H1 (cell line): Measurements from ENCODE around the gene KCNMB4. TPM values are rescaled to one million over a fixed set of nuclear protein-coding genes. Genes with fewer than 3 reads are reported as not detected.

Experiments used
- CTCF ChIA-PET: fragments of 300-600 bp; sonication (Branson Sonifier 250); formaldehyde crosslinking; loops from one replicate; lab custom pipeline; 2021; ENCODE audit not compliant: partially characterized antibody; lab: Charles Lee
- POLR2A ChIA-PET: fragments of 300-600 bp; sonication (Branson Sonifier 250); formaldehyde crosslinking; loops from one replicate; lab custom pipeline; 2021; ENCODE audit warnings: inconsistent platforms; ENCODE audit not compliant: partially characterized antibody; lab: Charles Lee
- DNase-seq, 2 experiments: peaks; one replicate each; pipeline versions ENCODE4 v3.0.0 to v3.0.0-alpha.2; 2010 to 2022; ENCODE audit warnings: low spot score in 2 of 2, low read depth in 1 of 2, mixed read lengths in 1 of 2
- FAIRE-seq: peaks from 2 replicates; lab custom pipeline; 2011; peaks lifted over from hg19 to GRCh38; lab: Jason Lieb, UNC
- H2AFZ ChIP-seq: 2 replicates; pipeline ENCODE4 v1.8.1; 2012; ENCODE audit warnings: low read length, inconsistent platforms
- H2AK5ac ChIP-seq: 2 replicates; pipeline ENCODE4 v1.6.1; 2013; ENCODE audit warnings: low read depth, low read length
- H2BK120ac ChIP-seq: replicated peaks from 2 replicates; pipeline ENCODE3; 2013; ENCODE audit warnings: low read depth, low read length, inconsistent platforms
- H2BK12ac ChIP-seq: 2 replicates; pipeline ENCODE4 v1.6.1; 2013; ENCODE audit warnings: low read depth, low read length
- H2BK15ac ChIP-seq: 2 replicates; pipeline ENCODE4 v1.6.1; 2013; ENCODE audit warnings: low read length
- H2BK20ac ChIP-seq: 2 replicates; pipeline ENCODE4 v1.6.1; 2013; ENCODE audit warnings: low read length
- H2BK5ac ChIP-seq: 2 replicates; pipeline ENCODE4 v1.6.1; 2013; ENCODE audit warnings: low read depth, low read length
- H3K14ac ChIP-seq: 2 replicates; pipeline ENCODE4 v1.6.1; 2013; ENCODE audit warnings: inconsistent platforms; ENCODE audit not compliant: insufficient read length
- H3K18ac ChIP-seq: 2 replicates; pipeline ENCODE4 v1.6.1; 2013; ENCODE audit warnings: low read length; ENCODE audit errors: extremely low read depth
- H3K23ac ChIP-seq: 2 replicates; pipeline ENCODE4 v1.6.1; 2013; ENCODE audit warnings: inconsistent platforms; ENCODE audit not compliant: insufficient read length
- H3K23me2 ChIP-seq: 2 replicates; pipeline ENCODE4 v1.6.1; 2013; ENCODE audit warnings: low read depth, low read length
- H3K27ac ChIP-seq: 2 replicates; pipeline ENCODE4 v1.6.1; 2011; ENCODE audit warnings: low read depth, low read length, inconsistent platforms
- H3K27me3 ChIP-seq, 4 experiments: replicated peaks in 1 of 4; 1 replicate in 1 of 4; 2 replicates in 3 of 4; pipeline versions ENCODE4 v1.6.1 to v1.8.1; 2011 to 2013; ENCODE audit warnings: low read length in 3 of 4, mild to moderate bottlenecking in 3 of 4, inconsistent platforms in 2 of 4, mixed read lengths in 2 of 4, moderate library complexity in 1 of 4; ENCODE audit not compliant: control insufficient read depth in 3 of 4, insufficient read depth in 3 of 4; ENCODE audit errors: extremely low read depth in 1 of 4
- H3K36me3 ChIP-seq, 4 experiments: 2 replicates each; pipeline versions ENCODE4 v1.6.1 to v1.8.1; 2011 to 2013; ENCODE audit warnings: mild to moderate bottlenecking in 4 of 4, low read length in 3 of 4, moderate library complexity in 2 of 4, control low read depth in 1 of 4, inconsistent platforms in 1 of 4; ENCODE audit not compliant: insufficient read depth in 4 of 4, control insufficient read depth in 2 of 4
- H3K4ac ChIP-seq: replicated peaks from 2 replicates; pipeline ENCODE3; 2013; ENCODE audit warnings: low read length, low read depth, mixed read lengths, inconsistent platforms; ENCODE audit not compliant: insufficient read length
- H3K4me1 ChIP-seq, 4 experiments: replicated peaks in 1 of 4; 1 replicate in 1 of 4; 2 replicates in 3 of 4; pipeline versions ENCODE4 v1.6.1 to v1.8.1; 2011 to 2013; ENCODE audit warnings: low read length in 3 of 4, inconsistent platforms in 2 of 4, mixed read lengths in 1 of 4; ENCODE audit not compliant: insufficient read depth in 4 of 4, control insufficient read depth in 3 of 4
- H3K4me2 ChIP-seq, 2 experiments: 2 replicates each; pipeline versions ENCODE4 v1.6.1 to v1.8.1; 2011 to 2013; ENCODE audit warnings: low read depth in 2 of 2, low read length in 2 of 2, control low read depth in 1 of 2, inconsistent platforms in 1 of 2, mild to moderate bottlenecking in 1 of 2; ENCODE audit not compliant: insufficient read depth in 1 of 2
- H3K4me3 ChIP-seq, 4 experiments: fragments of 200-600, 300-600 bp in 1 of 4; sonication (generic), shearing (Covaris generic), sonication (Bioruptor Twin) in 1 of 4; 2 replicates each; pipeline versions ENCODE4 v1.5.1 to v1.8.1; 2011 to 2016; ENCODE audit warnings: low read length in 4 of 4, low read depth in 3 of 4, control low read depth in 2 of 4, inconsistent platforms in 2 of 4, mild to moderate bottlenecking in 2 of 4, mixed read lengths in 1 of 4, moderate library complexity in 1 of 4; ENCODE audit not compliant: insufficient read depth in 2 of 4; ENCODE audit errors: extremely low read depth in 1 of 4
- H3K56ac ChIP-seq: replicated peaks from 2 replicates; pipeline ENCODE3; 2013; ENCODE audit warnings: low read depth, mild to moderate bottlenecking, mixed read lengths, low read length, inconsistent platforms; ENCODE audit not compliant: insufficient read length
- H3K79me1 ChIP-seq: 2 replicates; pipeline ENCODE4 v1.6.1; 2013; ENCODE audit warnings: low read depth, low read length, control low read depth
- H3K79me2 ChIP-seq, 2 experiments: 2 replicates each; pipeline versions ENCODE4 v1.6.1 to v1.8.1; 2012 to 2013; ENCODE audit warnings: low read length in 2 of 2, mild to moderate bottlenecking in 2 of 2, inconsistent platforms in 1 of 2; ENCODE audit not compliant: insufficient read depth in 2 of 2, control insufficient read depth in 1 of 2
- H3K9ac ChIP-seq, 4 experiments: replicated peaks in 1 of 4; 1 replicate in 1 of 4; 2 replicates in 3 of 4; pipeline versions ENCODE4 v1.6.1 to v1.8.1; 2011 to 2013; ENCODE audit warnings: low read depth in 3 of 4, low read length in 3 of 4, control low read depth in 2 of 4, mild to moderate bottlenecking in 2 of 4, moderate library complexity in 2 of 4, inconsistent platforms in 1 of 4; ENCODE audit errors: extremely low read depth in 1 of 4
- H3K9me3 ChIP-seq, 2 experiments: 2 replicates each; pipeline versions ENCODE4 v1.6.1 to v1.8.1; 2012 to 2013; ENCODE audit warnings: mild to moderate bottlenecking in 2 of 2, moderate library complexity in 2 of 2, control low read depth in 1 of 2, inconsistent platforms in 1 of 2, low read depth in 1 of 2, low read length in 1 of 2, mixed read lengths in 1 of 2; ENCODE audit not compliant: insufficient read depth in 2 of 2
- H4K20me1 ChIP-seq, 2 experiments: replicated peaks in 1 of 2; 2 replicates each; pipeline versions ENCODE3 to v1.8.1; 2011 to 2013; ENCODE audit warnings: inconsistent platforms in 2 of 2, low read length in 2 of 2, mild to moderate bottlenecking in 1 of 2; ENCODE audit not compliant: insufficient read depth in 2 of 2, control insufficient read depth in 1 of 2
- H4K5ac ChIP-seq: 2 replicates; pipeline ENCODE4 v1.6.1; 2013; ENCODE audit warnings: low read length, low read depth, mixed read lengths, inconsistent platforms; ENCODE audit not compliant: insufficient read length
- H4K8ac ChIP-seq: 2 replicates; pipeline ENCODE4 v1.8.0; 2013; ENCODE audit warnings: mild to moderate bottlenecking, moderate library complexity, low read length, inconsistent platforms; ENCODE audit not compliant: insufficient read depth; ENCODE audit errors: extremely low read depth
- H4K91ac ChIP-seq: replicated peaks from 2 replicates; pipeline ENCODE3; 2013; ENCODE audit warnings: low read length, mixed read lengths, inconsistent platforms; ENCODE audit not compliant: insufficient read length
- BCL11A ChIP-seq, 2 experiments: IDR thresholded peaks; one replicate each; pipeline ENCODE4 v1.6.1; 2011; ENCODE audit warnings: low read depth in 2 of 2, low read length in 2 of 2, mild to moderate bottlenecking in 2 of 2
- MAFK ChIP-seq: IDR thresholded peaks from 2 replicates; pipeline ENCODE4 v1.6.1; 2012; ENCODE audit warnings: low read depth, mild to moderate bottlenecking, improper control_type of control experiment, low read length
- WGBS, 2 experiments: shearing (Covaris generic) in 1 of 2; methylation state at CpG; one replicate each; pipeline versions ENCODE4 v1.1.6 to v1.1.7; 2013 to 2015; ENCODE audit warnings: low lambda C conversion rate in 2 of 2, mixed read lengths in 2 of 2, inconsistent platforms in 1 of 2, low coverage in 1 of 2, missing lambda C conversion rate in 1 of 2; ENCODE audit not compliant: insufficient replicate concordance in 2 of 2, insufficient coverage in 1 of 2, insufficient read length in 1 of 2; ENCODE audit errors: extremely low coverage in 1 of 2, missing lambda C conversion rate in 1 of 2; 5-methylcytosine and 5-hydroxymethylcytosine counted together
- polyA plus RNA-seq, 7 experiments: library from polyadenylated mRNA; depleted of rRNA in 3 of 7; stranded (reverse) in 5 of 7; unstranded in 2 of 7; fragments of >200 nt in 5 of 7; fragments of 200-250 nt in 2 of 7; gene quantifications; 1 replicate in 5 of 7; 2 replicates in 1 of 7; 4 replicates in 1 of 7; pipeline versions ENCODE4 v1.2.1 to v1.2.3, GENCODE V29; 2011 to 2013; ENCODE audit warnings: missing spikeins in 2 of 7, mixed read lengths in 2 of 7
- total RNA-seq: library from RNA; stranded (reverse); fragmentation: NEBNext Ultra II Directional; extraction: Animal tissue kit (Norgen Biotek cat#: 25700); gene quantifications from 2 replicates; pipeline ENCODE4 v1.2.1, GENCODE V29; 2021

Gene KCNMB4
- total and polyA plus RNA-seq, 2 of the 8 experiments (the other 6 are each of a cell fraction or from before 2014, with no cell fraction given), result 10.9 to 16.0 TPM

DNA sequence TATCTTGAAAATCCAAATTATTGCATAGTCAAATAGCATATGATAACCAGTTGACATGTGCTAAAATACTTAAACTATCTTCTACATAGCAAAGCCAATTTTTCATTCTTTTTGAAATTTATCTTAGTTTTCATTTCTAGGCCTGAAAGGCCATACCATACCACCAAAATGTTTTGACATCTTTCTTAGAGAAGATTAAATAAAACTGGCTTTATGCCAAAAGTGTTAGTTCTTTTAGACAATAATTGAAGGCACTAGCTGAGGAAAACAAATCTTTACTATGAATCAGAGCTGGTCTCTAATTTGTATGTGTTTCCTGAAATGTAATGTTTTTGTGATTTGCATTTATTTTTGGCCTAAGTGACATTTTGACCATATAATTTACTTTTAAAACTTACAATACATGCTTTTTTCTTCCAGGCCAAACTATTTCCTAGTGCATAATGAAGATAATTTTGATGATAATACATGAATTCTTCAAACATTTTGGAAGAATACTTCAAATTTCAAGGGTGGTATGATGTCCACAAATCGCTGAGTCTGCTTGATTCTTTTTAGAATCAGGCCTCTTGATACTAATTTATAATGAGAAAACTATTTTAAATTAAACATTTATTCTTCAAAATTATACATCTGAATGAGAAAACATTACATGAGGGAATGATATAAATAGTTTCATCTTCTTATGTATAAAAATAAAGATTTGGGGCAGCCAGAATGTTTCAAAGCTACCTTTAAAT lies 6.5 kb upstream of the KCNMB4 start:
- H3K36me3 ChIP-seq, result peaks cover 0 to 4% (median 0%) of the 10 kb centered on the region in 4 experiments; a peak in 1 of 8 replicates
- CTCF ChIA-PET, result interaction anchor here (0.6 kb wide), 2 partner anchors 65 to 480 kb away, joined by 3 read pairs; no protein-coding TSS in a partner anchor

More for the DNA sequence above, 6.5 kb upstream of the KCNMB4 start:
- TF ChIP-seq MAFK (peak; percentile 16; the same call in 1 of the 2 replicates), BCL11A (IDR thresholded peaks at IDR 0.05; ENCODE audit: low read depth in 2 of 2, low read length in 2 of 2) (no peak)
- Histone ChIP-seq H3K4ac (no peak overlapping the region), H2BK120ac (no peak overlapping the region), H3K9me3 (no peaks in the 10 kb centered on the region), H3K56ac (no peak overlapping the region), H2BK12ac (no peak overlapping the region), H3K79me1 (no peaks in the 10 kb centered on the region), H4K91ac (no peak overlapping the region), H2AK5ac (no peak overlapping the region), H4K20me1 (no peaks in the 10 kb centered on the region), H3K27ac (no peak overlapping the region), H2BK20ac (no peak overlapping the region), H3K79me2 (no peaks in the 10 kb centered on the region), H2AFZ (no peak overlapping the region), H4K8ac (no peak overlapping the region), H3K4me1 (peaks cover 0 to 3% (median 0%) of the 10 kb centered on the region in 4 experiments; a peak in 1 of 7 replicates), H3K9ac (no peak overlapping the region), H3K23me2 (no peaks in the 10 kb centered on the region), H2BK5ac (no peak overlapping the region), H4K5ac (no peak overlapping the region), H3K4me2 (no peak overlapping the region), H3K27me3 (no peaks in the 10 kb centered on the region), H3K18ac (no peak overlapping the region; the same call in 1 of the 2 replicates), H3K4me3 (no peak overlapping the region), H3K23ac (no peak overlapping the region), H2BK15ac (no peak overlapping the region), H3K14ac (no peak overlapping the region)
- peak; percentile 19 for FAIRE-seq
- WGBS, 2 experiments, result 80% methylated on average over 1 of the region's 1 CpG; no CpG with 5 or more reads in 1 of the 2 experiments
- no peak for DNase-seq
- POLR2A ChIA-PET, result no interaction called here
